DMS153 treated with DMSO at 0.1 percent for 48 hours (cell line): ENCODE data around the gene SGO2.
"Not testable (repeated sequence)": the region's sequence is repeated elsewhere in the genome, so short reads cannot be mapped to it uniquely, and the experiment has no call there.

Experiments used
- DNase-seq: peaks from one replicate; lab custom pipeline; 2025; ENCODE audit not compliant: unreplicated experiment; lab: John Stamatoyannopoulos, UW

Gene SGO2

GRCh38 chr2:200515155-200515554 lies 10.9 kb upstream of the SGO2 start:
- DNase-seq = no peak

- no peak for DNase-seq
These were observed 2.8 kb upstream of the SGO2 start for GRCh38 chr2:200523158-200523557.

DNA sequence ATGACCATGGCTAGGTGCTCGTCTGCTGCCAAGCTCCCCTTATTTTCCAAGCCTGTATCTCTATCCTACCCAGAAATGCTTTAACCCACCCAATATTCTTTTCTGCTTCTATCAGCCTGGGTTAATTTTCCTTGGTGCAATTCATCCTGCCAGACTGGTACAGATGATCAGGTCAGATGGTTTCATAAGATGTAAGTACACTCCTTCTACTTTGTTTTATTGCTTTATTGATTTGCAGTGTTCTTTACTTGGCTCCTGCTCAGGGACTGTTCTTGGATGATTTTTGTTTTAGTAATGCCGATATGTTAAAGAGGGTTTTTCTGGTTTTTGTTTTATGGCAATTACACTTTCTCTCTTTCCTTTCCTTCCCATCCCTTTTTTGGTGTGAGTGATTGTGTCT lies 2.4 kb upstream of the SGO2 start:
- DNase-seq = no peak

DNA sequence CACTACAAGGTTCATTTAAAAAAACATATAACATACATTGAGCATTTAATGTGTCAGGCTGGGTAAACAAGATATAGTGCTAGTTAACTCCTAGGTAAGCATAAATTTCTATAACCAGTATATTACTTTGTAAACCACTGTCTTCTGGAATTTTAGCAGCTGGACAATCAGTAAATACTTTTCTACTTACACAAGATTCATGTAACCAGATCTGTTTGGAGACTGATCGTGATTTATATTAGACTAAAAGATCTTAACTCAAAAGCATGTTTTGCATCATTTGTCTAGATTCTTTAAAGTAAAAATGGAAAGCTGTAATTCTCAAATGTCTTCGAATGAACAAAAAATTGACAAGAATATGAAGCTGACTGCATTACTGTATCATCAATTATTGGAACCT lies 941 bp upstream of the SGO2 start:
- no peak for DNase-seq

DNA sequence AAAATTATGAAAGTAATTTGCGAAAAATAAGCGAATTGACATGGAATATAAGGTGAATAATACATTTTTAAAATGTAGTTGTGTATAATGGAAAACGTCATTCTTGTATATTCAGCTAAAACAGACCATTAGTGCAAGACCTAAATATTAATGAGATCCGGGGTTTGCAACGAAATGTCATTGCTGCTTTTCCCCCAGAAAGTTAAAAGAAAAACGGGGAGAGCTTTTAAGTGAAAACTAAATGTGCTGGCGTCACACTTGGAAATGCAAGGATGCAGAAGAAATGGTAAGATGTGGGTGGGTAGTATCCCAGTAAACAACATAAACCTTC lies 491 bp upstream of the SGO2 start:
- no peak for DNase-seq

- no peak for DNase-seq
These were observed 2.2 kb downstream of the SGO2 start for GRCh38 chr2:200528228-200528627.

- no peak for DNase-seq
These were observed 7.7 kb downstream of the SGO2 start for GRCh38 chr2:200533754-200534153.

DNA sequence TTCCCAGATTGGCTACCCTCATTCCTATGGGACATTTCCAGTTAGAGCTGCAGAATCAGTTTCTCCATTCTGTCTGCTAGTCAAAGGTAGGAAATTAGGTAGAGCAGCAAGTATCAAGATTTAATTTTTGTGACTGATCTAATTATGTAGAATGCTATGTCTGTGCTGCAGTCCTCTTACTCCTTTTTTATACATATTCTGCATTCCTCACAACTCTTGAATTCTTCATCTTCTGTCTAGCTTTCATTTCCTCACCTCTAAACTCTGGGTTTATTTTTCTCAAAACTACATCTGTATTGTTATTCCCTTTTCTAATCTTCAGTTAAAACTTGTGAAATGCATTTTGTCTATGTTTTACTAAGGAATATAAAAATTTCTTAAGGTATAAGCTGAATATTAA lies 8.6 kb downstream of the SGO2 start:
- DNase-seq = no peak

DNA sequence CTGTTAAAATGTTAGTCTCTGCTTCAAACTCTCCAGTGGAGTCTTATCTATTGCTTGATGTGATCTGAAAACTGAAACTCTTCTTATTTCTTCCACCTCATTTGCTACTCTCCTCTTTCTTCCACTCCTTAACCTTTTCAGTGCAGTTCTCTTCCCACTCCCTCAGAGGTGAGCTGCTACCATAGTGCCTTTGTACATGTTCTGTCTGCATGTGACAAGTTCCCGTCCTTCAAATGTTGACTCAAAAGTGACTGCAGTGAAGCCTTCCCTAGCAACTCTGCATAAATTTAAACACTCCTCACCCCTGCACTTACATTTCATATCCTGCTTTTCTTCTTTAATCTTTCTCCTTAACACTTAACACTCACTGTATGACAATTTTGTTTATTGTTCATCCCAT lies 12.1 kb downstream of the SGO2 start:
- no peak for DNase-seq

DNA sequence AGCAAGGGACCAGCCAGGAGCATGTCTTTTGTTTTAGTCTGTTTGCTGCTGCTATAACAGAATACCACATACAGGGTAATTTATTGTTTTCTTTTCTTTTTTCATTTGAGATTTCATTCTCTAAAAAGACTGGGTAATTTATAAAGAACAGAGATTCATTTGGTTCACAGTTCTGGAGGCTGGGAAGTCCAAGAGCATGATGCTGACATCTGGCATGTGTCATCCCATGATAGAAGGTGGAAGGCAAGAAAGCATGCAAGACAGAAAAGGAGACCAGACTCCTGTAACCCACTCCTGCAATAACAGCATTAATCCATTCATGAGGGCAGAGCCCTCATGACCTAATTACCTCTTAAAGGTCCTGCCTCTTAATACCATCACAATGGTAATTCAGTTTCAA lies 14.8 kb downstream of the SGO2 start:
- DNase-seq = no peak

- not testable (repeated sequence) for DNase-seq
These were observed 40.6 kb downstream of the SGO2 start for GRCh38 chr2:200566596-200566995.

DNA sequence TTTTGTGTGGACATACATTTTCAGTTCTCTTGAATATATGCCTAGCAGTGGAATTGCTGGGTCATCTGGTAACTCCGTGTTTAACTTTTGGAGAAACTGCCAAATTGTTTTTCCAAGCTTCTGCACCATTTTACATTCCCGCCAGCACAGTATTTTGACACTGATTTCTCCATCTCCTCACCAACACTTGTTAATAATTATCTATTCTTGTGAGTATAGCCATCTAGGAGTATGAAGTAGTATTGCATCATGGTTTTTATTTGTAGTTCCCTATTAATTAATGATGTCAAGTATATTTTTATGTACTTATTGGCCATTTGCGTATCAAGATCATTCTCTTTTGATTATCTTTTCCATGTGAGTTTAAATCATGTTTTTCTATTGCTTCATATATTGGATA lies 41.9 kb downstream of the SGO2 start:
- DNase-seq = no peak

DNA sequence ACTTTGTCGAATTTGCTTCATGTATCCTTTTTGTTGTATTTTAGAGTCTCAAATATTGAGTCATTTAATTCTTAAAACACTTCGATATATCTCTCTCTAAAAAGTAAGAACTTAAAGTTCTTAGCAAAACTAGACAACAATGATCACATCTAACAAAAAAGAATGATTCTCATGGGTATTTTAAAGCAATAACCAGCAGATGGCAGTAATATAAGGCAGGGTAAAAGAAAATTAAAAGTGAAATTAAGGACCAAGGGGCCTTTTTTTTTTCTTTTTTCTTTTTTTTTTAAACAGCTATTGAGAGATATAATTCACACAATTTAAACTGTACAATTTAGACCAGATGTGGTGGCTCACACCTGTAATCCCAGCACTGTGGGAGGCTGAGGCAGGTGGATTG lies 50.0 kb downstream of the SGO2 start:
- no peak for DNase-seq

GRCh38 chr2:200577027-200577426 lies 51.0 kb downstream of the SGO2 start:
- no peak for DNase-seq

GRCh38 chr2:200578778-200579177 lies 52.8 kb downstream of the SGO2 start:
- DNase-seq = no peak

GRCh38 chr2:200584639-200585038 lies 58.6 kb downstream of the SGO2 start:
- DNase-seq = no peak

DNA sequence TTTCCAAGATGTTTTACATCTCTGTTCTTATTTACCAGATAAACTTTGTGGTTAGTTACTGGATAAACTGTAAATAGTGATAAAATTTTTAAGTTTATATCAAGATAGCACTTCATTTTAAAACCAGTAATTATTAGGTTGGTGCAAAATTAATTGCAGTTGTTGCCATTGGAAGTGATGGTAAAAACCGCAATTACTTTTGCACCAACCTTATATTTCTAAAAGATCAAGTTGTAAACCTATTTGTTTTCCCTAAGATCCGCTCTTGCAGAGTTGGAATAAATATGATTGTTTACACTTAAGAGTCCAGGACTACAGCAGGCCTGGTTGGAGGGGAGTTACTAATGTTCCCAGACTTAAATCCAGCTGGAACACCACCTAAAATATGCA lies 59.3 kb downstream of the SGO2 start:
- DNase-seq = no peak

GRCh38 chr2:200585730-200586643 lies 60.0 kb downstream of the SGO2 start, which contains the start of gene AOX1:
TSS of gene AOX1 (plus strand) at chr2:200586014. CDS start at chr2:200586109, 95 bp downstream.
- no peak for DNase-seq

GRCh38 chr2:200586644-200586975 lies 60.6 kb downstream of the SGO2 start:
- DNase-seq = no peak

DNA sequence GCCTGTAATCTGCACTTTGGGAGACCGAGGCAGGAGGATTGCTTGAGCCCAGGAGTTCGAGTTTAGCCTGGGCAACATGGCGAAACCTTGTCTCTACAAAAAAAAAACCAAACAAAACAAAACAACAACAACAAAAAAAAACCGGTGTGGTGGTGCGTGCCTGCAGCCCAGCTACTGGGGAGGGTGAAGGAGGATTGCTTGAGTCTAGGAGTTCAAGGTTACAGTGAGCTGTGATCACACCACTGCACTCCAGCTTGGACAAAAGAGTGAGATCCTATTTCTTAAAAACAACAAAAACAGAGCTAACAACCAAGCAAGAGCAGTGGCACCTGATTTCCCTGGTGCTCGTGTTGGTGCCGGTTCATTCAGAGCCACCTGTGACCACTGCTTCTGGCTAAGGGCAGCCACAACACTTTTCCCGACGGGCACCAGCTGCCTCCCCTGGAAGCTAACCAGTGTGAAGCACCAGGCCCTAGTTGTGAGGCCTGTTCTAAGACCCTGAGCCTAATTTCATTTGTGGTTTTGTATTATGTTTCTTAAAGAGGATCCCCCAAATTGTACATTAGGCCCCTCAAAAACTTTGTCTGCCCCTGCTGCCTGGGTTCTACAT lies 61.1 kb downstream of the SGO2 start:
- DNase-seq = no peak

- no peak for DNase-seq
These were observed 62.2 kb downstream of the SGO2 start for GRCh38 chr2:200588076-200588678.

DNA sequence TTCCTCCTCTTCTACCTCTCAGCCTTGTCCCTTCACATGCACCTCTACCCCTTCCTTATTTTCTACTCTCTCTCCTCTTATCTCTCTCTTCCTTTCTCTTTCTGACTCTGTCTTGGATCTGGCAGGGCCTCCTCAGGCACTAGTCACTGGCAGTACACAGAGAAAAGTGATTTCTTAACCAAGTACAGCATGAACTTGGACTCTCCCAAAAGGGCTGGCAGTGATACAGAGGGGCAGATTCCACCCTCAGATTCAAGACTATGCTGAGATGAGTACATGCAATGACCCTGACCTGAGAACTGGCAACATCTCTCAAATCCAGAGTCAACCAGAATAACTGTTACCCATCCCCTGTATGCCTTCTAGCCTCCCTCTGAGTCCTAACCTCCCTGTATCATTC lies 64.1 kb downstream of the SGO2 start:
- no peak for DNase-seq
